GM12874 (cell line): ENCODE data around the gene SLC9A9.

Experiments used
- CTCF ChIP-seq: IDR thresholded peaks from 2 replicates; pipeline ENCODE4 v1.5.1; 2011; ENCODE audit warnings: low read depth, mild to moderate bottlenecking, control low read depth, low read length, moderate library complexity; ENCODE audit not compliant: insufficient read depth

The SLC9A9 gene

GRCh38 chr3:143565951-143566350 lies 282.3 kb downstream of the SLC9A9 start:
- no peak for TF ChIP-seq CTCF

- TF ChIP-seq CTCF: no peak
Observed at GRCh38 chr3:143563786-143564185, 284.5 kb downstream of the SLC9A9 start.

- no peak for TF ChIP-seq CTCF
Observed at GRCh38 chr3:143562789-143563188, 285.5 kb downstream of the SLC9A9 start.

- no peak for TF ChIP-seq CTCF
Observed at GRCh38 chr3:143559296-143559695, 289.0 kb downstream of the SLC9A9 start.

GRCh38 chr3:143552851-143553250 lies 295.4 kb downstream of the SLC9A9 start:
- TF ChIP-seq CTCF: no peak

- TF ChIP-seq CTCF: no peak
Observed at GRCh38 chr3:143551761-143552160, 296.5 kb downstream of the SLC9A9 start.

- TF ChIP-seq CTCF: no peak
Observed at GRCh38 chr3:143548861-143549497, 299.3 kb downstream of the SLC9A9 start.

GRCh38 chr3:143548393-143548792 lies 299.9 kb downstream of the SLC9A9 start:
- no peak for TF ChIP-seq CTCF
